Activated CD4-positive, alpha-beta memory T cell treated with anti-CD3 and anti-CD28 coated beads, Interleukin-2, amount 10 ng/mL, durations not matched to agents 7 days and 5 days (primary cell): ENCODE data around the gene PTCH1. TPM values are rescaled to one million over a fixed set of nuclear protein-coding genes. Genes with fewer than 3 reads are reported as not detected.

ENCODE experiments used
- CTCF ChIA-PET: fragments of 350-600 bp; sonication (Branson Sonifier 250); formaldehyde crosslinking; loops from one replicate; lab custom pipeline; 2021; ENCODE audit warnings: antibody characterized with exemption, inconsistent platforms; lab: Charles Lee
- POLR2A ChIA-PET: fragments of 350-600 bp; sonication (Branson Sonifier 250); formaldehyde crosslinking; loops from one replicate; lab custom pipeline; 2021; ENCODE audit warnings: antibody characterized with exemption; lab: Charles Lee
- DNase-seq: peaks from one replicate; pipeline ENCODE4 v3.0.0-alpha.2; 2020
- H3K27ac Mint-ChIP-seq: one replicate; pipeline ENCODE4 v1.8.0; 2021; ENCODE audit warnings: mild to moderate bottlenecking, mixed read lengths
- H3K27me3 Mint-ChIP-seq: one replicate; pipeline ENCODE4 v1.8.0; 2021; ENCODE audit warnings: mixed read lengths
- H3K36me3 Mint-ChIP-seq: one replicate; pipeline ENCODE4 v1.8.0; 2021; ENCODE audit warnings: low read depth, mixed read lengths
- H3K4me1 Mint-ChIP-seq: one replicate; pipeline ENCODE4 v1.8.0; 2021; ENCODE audit warnings: mixed read lengths
- H3K4me3 Mint-ChIP-seq: one replicate; pipeline ENCODE4 v1.8.0; 2021; ENCODE audit warnings: mild to moderate bottlenecking, mixed read lengths
- H3K9me3 Mint-ChIP-seq: one replicate; pipeline ENCODE4 v1.8.0; 2021; ENCODE audit warnings: mixed read lengths
- total RNA-seq, 2 experiments: library from RNA; stranded (reverse); gene quantifications; one replicate each; pipeline ENCODE4 v1.2.3, GENCODE V29; 2021

The PTCH1 gene
- total RNA-seq, 2 experiments from 2014 or later, result 17.2 to 19.2 TPM

- Mint-ChIP-seq H3K9me3 (no peaks in the 10 kb centered on the region), H3K36me3 (peaks cover 21% of the 10 kb centered on the region), H3K27ac (no peak overlapping the region), H3K4me1 (peaks cover under 1% of the 10 kb centered on the region), H3K27me3 (peaks cover under 1% of the 10 kb centered on the region), H3K4me3 (no peak overlapping the region)
- DNase-seq, result no peak
- ChIA-PET POLR2A (no interaction called here), CTCF (no interaction called here)
Measured at GRCh38 chr9:95455714-95456113, 61.1 kb downstream of the PTCH1 start.

DNA sequence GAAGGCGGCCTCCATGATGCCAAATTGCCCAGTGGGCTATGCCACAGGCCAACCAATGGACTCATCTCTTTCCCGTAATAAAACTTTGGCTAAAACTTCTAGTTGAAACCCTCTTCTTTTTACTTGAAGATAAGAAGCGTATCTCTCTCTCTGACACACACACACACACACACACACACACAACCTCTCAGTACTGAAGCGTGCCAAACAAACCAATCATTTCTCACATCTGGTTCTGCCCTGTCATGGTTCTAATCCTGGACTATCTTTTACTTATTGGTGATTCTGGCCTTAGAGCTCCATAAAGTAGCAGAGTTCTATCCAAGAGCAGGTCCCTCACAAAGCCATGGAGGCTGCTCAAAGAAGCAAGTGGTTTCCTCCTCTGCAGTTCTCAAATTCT is 64.6 kb downstream of the PTCH1 start:
- no peak for DNase-seq
- Mint-ChIP-seq H3K27ac (no peak overlapping the region), H3K4me1 (no peaks in the 10 kb centered on the region), H3K36me3 (peaks cover 12% of the 10 kb centered on the region), H3K27me3 (no peaks in the 10 kb centered on the region), H3K4me3 (no peak overlapping the region), H3K9me3 (no peaks in the 10 kb centered on the region)
- POLR2A ChIA-PET, result no interaction called here
- CTCF ChIA-PET, result no interaction called here

DNA sequence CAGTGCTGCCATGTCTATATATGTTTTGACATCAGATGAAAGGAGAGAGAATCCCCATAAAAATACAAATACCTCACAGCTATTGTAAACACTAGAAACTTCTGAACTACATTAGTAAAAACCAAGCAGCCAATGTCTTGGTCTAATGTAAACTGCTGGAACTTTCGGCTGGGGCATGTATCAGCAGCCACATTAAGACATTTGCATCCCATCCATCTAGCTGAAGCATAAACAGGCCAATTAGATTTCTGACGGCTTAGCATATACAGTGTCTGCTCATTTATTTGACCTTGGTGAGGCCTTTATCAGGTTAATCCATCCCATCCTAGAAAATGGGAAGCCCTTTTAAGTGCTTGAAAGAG is 65.7 kb downstream of the PTCH1 start:
- ChIA-PET CTCF (no interaction called here), POLR2A (interaction anchor here (0.6 kb wide), 1 partner anchor 11 kb away, joined by 3 read pairs; no protein-coding TSS in a partner anchor)
- DNase-seq, result no peak
- no peaks in the 10 kb centered on the region for H3K27me3 Mint-ChIP-seq
- H3K4me3 Mint-ChIP-seq, result no peak overlapping the region
- no peaks in the 10 kb centered on the region for H3K4me1 Mint-ChIP-seq
- no peaks in the 10 kb centered on the region for H3K9me3 Mint-ChIP-seq
- peaks cover 7% of the 10 kb centered on the region for H3K36me3 Mint-ChIP-seq
- H3K27ac Mint-ChIP-seq, result no peak overlapping the region

GRCh38 chr9:95450171-95451064 is 66.4 kb downstream of the PTCH1 start:
- no peaks in the 10 kb centered on the region for H3K4me1 Mint-ChIP-seq
- ChIA-PET CTCF (no interaction called here), POLR2A (no interaction called here)
- H3K27ac Mint-ChIP-seq, result no peak overlapping the region
- no peak for DNase-seq
- H3K36me3 Mint-ChIP-seq, result peaks cover 11% of the 10 kb centered on the region
- H3K9me3 Mint-ChIP-seq, result no peaks in the 10 kb centered on the region
- no peak overlapping the region for H3K4me3 Mint-ChIP-seq
- H3K27me3 Mint-ChIP-seq, result no peaks in the 10 kb centered on the region

GRCh38 chr9:95449016-95449415 is 67.8 kb downstream of the PTCH1 start:
- Mint-ChIP-seq H3K27ac (no peak overlapping the region), H3K4me1 (no peaks in the 10 kb centered on the region), H3K36me3 (peaks cover 16% of the 10 kb centered on the region), H3K27me3 (no peaks in the 10 kb centered on the region), H3K9me3 (no peaks in the 10 kb centered on the region), H3K4me3 (no peak overlapping the region)
- ChIA-PET CTCF (no interaction called here), POLR2A (no interaction called here)
- no peak for DNase-seq

GRCh38 chr9:95447660-95448420 is 68.9 kb downstream of the PTCH1 start:
- CTCF ChIA-PET, result no interaction called here
- H3K4me1 Mint-ChIP-seq, result no peaks in the 10 kb centered on the region
- H3K4me3 Mint-ChIP-seq, result no peak overlapping the region

GRCh38 chr9:95446984-95447383 is 69.8 kb downstream of the PTCH1 start:
- ChIA-PET CTCF (no interaction called here), POLR2A (no interaction called here)
- Mint-ChIP-seq H3K9me3 (no peaks in the 10 kb centered on the region), H3K27me3 (no peaks in the 10 kb centered on the region), H3K4me3 (no peak overlapping the region), H3K36me3 (peaks cover 9% of the 10 kb centered on the region), H3K27ac (no peak overlapping the region), H3K4me1 (no peaks in the 10 kb centered on the region)
- DNase-seq, result no peak

More at GRCh38 chr9:95447660-95448420, 68.9 kb downstream of the PTCH1 start:
- POLR2A ChIA-PET, result interaction anchor here (1.2 kb wide), 1 partner anchor 15 kb away, joined by 3 read pairs; no protein-coding TSS in a partner anchor
- DNase-seq, result no peak
- H3K27ac Mint-ChIP-seq, result no peak overlapping the region
- no peaks in the 10 kb centered on the region for H3K27me3 Mint-ChIP-seq
- peaks cover 9% of the 10 kb centered on the region for H3K36me3 Mint-ChIP-seq
- no peaks in the 10 kb centered on the region for H3K9me3 Mint-ChIP-seq

DNA sequence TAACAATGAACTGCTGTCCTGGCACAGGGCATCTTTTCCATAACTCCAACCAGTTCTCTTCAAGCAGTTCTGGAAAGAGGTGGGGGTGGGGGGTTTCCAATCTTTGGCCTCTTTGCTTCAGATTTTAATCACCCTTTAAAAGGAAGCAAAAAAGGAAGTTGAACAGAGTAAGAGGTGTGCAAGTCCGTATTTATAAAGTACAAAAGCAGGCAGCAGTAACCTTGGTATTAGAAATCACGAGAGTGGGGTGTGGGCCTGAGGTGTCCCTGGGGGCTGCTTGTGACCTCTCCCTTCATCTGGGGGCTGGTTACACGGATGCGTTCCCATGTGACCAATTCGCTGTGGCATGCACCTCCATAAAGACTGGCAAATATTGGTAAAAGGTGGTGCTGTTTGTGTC is 70.5 kb downstream of the PTCH1 start:
- Mint-ChIP-seq H3K27me3 (no peaks in the 10 kb centered on the region), H3K4me3 (no peak overlapping the region), H3K36me3 (peaks cover 9% of the 10 kb centered on the region), H3K4me1 (no peaks in the 10 kb centered on the region), H3K27ac (no peak overlapping the region), H3K9me3 (no peaks in the 10 kb centered on the region)
- POLR2A ChIA-PET, result no interaction called here
- CTCF ChIA-PET, result no interaction called here
- DNase-seq, result no peak

DNA sequence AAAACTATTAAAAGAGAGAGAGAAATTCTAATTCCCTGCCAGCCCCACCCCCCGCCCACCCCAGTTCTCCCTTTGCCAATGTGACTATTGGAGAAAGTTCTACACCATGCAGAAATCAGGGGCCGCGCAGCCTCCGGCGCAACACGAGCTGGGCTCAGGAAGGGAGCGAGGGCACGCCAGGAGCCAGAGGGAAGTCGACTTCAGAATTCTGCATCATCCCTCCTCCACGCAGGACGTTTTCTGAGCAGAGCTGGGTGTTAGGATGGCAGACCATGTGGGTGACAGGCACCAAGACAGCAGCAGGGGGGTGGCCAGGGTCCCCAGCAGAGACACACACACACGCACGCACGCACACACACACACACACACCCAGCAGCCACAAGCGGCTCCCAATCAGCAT is 72.6 kb downstream of the PTCH1 start:
- no peak for DNase-seq
- Mint-ChIP-seq H3K27ac (no peak overlapping the region), H3K27me3 (peaks cover 2% of the 10 kb centered on the region), H3K9me3 (no peaks in the 10 kb centered on the region), H3K4me3 (no peak overlapping the region), H3K4me1 (no peaks in the 10 kb centered on the region), H3K36me3 (peaks cover 9% of the 10 kb centered on the region)
- POLR2A ChIA-PET, result no interaction called here
- CTCF ChIA-PET, result no interaction called here

DNA sequence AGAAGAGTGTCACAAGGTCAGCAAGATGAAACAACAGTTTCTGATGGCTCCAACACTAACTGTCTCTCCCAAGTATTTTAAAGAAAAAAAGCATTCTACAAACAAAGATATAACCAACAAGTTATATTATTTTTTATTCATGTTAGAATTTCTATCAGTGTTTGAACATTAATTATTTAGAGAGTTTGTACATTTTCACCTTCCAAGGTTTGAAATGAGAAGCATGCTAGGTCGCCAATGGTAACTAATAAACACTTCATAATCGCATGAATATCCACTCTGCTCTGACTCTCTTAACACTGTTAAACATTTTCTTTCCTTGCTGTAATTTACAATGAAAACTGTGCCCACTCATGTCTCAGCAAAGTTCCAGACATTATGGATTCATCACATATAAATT is 73.5 kb downstream of the PTCH1 start:
- ChIA-PET POLR2A (no interaction called here), CTCF (no interaction called here)
- Mint-ChIP-seq H3K9me3 (no peaks in the 10 kb centered on the region), H3K4me3 (no peak overlapping the region), H3K27ac (no peak overlapping the region), H3K4me1 (no peaks in the 10 kb centered on the region), H3K27me3 (peaks cover 2% of the 10 kb centered on the region), H3K36me3 (peaks cover 9% of the 10 kb centered on the region)
- DNase-seq, result no peak

DNA sequence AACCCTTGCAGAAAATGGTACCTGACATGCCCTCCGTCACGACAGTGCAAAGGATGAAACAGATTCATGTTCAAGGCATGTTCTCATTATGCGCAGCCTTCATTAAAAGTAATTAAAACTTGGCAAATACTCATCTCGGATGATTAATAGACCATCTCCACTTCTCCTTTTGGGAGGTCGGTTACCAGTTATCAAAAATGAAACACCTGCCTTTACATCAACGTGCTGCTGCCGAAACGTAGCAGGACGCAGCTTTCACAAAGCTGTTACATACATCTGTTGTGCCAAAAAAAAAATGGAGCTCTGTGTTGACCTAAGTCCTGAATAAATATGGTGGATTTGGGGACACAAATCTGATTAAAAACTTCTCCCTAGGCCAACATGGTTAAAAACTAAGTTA is 75.7 kb downstream of the PTCH1 start:
- POLR2A ChIA-PET, result no interaction called here
- Mint-ChIP-seq H3K27ac (no peak overlapping the region), H3K4me3 (no peak overlapping the region)

DNA sequence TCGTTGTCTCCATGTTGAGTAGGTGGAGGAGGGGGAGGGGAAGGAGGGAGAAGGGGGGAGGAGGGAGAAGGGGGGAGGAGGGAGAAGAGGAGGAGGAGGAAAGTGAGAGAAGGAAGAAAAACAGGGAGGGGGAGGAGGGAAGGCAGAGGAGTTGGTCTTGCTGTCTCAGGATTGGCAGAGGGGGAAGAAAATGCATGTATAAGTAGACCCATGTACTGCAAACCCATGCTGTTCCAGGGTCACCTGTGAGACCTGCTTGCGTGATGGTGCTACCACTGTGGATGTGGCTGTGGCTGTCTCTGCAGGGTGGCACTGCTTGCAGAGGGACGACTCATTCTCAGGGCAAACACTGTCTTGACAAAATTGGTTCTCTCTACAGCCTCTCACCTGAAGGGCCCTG is 76.3 kb downstream of the PTCH1 start:
- no peak for DNase-seq
- peaks cover 2% of the 10 kb centered on the region for H3K27me3 Mint-ChIP-seq
- no peaks in the 10 kb centered on the region for H3K9me3 Mint-ChIP-seq
- H3K36me3 Mint-ChIP-seq, result peaks cover 6% of the 10 kb centered on the region
- ChIA-PET POLR2A (no interaction called here), CTCF (no interaction called here)
- no peak overlapping the region for H3K27ac Mint-ChIP-seq
- H3K4me1 Mint-ChIP-seq, result no peaks in the 10 kb centered on the region
- no peak overlapping the region for H3K4me3 Mint-ChIP-seq

More for the DNA sequence above, 75.7 kb downstream of the PTCH1 start:
- no peak for DNase-seq
- no peaks in the 10 kb centered on the region for H3K9me3 Mint-ChIP-seq
- H3K27me3 Mint-ChIP-seq, result peaks cover 2% of the 10 kb centered on the region
- no peaks in the 10 kb centered on the region for H3K4me1 Mint-ChIP-seq
- H3K36me3 Mint-ChIP-seq, result peaks cover 9% of the 10 kb centered on the region
- CTCF ChIA-PET, result no interaction called here

- H3K27ac Mint-ChIP-seq, result no peak overlapping the region
- H3K4me1 Mint-ChIP-seq, result no peaks in the 10 kb centered on the region
- DNase-seq, result no peak
- H3K4me3 Mint-ChIP-seq, result no peak overlapping the region
- H3K27me3 Mint-ChIP-seq, result peaks cover 2% of the 10 kb centered on the region
- ChIA-PET POLR2A (no interaction called here), CTCF (no interaction called here)
- no peaks in the 10 kb centered on the region for H3K9me3 Mint-ChIP-seq
- H3K36me3 Mint-ChIP-seq, result no peaks in the 10 kb centered on the region
Measured at GRCh38 chr9:95438561-95439357, 78.0 kb downstream of the PTCH1 start.
